Body of pancreas (tissue), 4 donors: ENCODE data around the gene TNKS1BP1.

Experiments
- CTCF ChIP-seq, 7 experiments: fragments of 450-650 bp in 4 of 7; fragments of 200-600 bp in 3 of 7; sonication (generic) in 3 of 7; IDR thresholded peaks; one replicate each; pipeline ENCODE4 v1.5.1; 2016 to 2019; ENCODE audit warnings: antibody characterized with exemption in 7 of 7
- POLR2A ChIP-seq, 3 donors: fragments of 450-650 bp; IDR thresholded peaks; one replicate each; pipeline ENCODE4 v1.6.1; 2016; ENCODE audit warnings: antibody characterized with exemption in 3 of 3, mild to moderate bottlenecking in 2 of 3

- TF ChIP-seq CTCF (IDR thresholded peaks at IDR 0.05), result no peak
- TF ChIP-seq POLR2A (IDR thresholded peaks at IDR 0.05), result no peak
Measured at GRCh38 chr11:57276169-57276970, 48.4 kb downstream of the TNKS1BP1 start.
